Left renal pelvis (tissue), 4 donors: ENCODE measurements around the gene LAMA2. TPM values are rescaled to one million over a fixed set of nuclear protein-coding genes. Genes with fewer than 3 reads are reported as not detected.
"Not testable (repeated sequence)": the region's sequence is repeated elsewhere in the genome, so short reads cannot be mapped to it uniquely, and the experiment has no call there.

ENCODE experiments used
- DNase-seq, 4 donors: peaks; one replicate each; pipeline ENCODE4 v3.0.0-alpha.2; 2013; ENCODE audit warnings: low read depth in 4 of 4, low spot score in 3 of 4
- polyA plus RNA-seq, 4 donors: library from polyadenylated mRNA; unstranded; fragments of 120-200 nt; gene quantifications; one replicate each; pipeline ENCODE4 v1.2.1, GENCODE V29; 2013; ENCODE audit not compliant: insufficient read length in 4 of 4

The LAMA2 gene
- polyA plus RNA-seq, 4 donors = 25.7 to 67.5 (median 34.6) TPM

DNA sequence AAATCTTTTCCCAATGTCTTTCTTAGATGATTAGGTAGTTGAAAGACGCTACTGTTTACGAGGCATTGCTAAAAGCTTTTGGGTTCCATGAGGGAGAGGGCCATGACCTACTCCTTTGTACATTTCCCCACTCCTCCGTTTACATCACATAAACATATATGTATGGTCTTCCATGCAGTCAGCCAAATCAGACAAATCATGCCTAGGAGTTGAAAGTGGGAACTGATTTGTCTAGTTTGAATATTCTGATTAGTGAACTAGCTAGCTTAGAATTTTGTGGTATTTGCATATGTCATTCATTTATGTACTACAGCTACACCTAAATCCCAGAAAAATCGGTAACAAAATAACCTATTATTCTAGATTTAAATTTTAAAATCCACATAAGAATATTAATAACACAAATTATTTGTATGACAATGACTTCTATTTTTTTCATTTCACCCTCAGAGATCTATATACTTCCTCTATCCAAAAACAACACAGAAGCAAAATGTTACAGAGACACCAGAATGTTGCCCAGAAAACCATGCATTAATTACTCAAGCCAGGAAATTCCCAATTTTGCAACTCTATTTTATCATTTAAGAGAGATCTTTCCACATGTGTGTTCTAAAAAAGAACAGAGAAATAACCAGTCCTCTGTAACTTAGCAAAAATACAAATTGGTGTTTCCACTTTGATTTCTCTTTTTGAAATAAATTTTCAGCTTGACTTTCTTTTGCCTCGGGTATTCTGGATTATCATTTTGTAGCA, 231.9 kb downstream of the LAMA2 start:
- no peak for DNase-seq

DNA sequence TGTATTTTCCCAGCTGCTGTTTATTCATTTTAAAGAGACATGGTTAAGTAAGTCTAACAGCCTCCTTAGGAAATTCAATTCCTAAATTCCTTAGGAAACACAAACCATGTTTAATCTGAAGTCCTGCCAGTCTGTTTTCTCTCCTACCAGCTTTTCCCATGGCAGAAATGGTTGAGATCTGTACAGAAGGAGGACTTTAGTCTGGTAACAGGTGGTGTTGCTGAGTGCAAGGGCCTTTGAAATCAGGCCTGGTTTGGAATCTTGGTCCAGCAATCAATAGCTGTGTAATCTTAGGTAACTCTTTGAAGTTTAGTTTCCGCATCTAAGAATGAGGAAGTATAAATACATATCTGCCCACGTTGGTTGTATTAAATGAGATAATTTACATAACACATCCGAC, 232.5 kb downstream of the LAMA2 start:
- no peak for DNase-seq

DNA sequence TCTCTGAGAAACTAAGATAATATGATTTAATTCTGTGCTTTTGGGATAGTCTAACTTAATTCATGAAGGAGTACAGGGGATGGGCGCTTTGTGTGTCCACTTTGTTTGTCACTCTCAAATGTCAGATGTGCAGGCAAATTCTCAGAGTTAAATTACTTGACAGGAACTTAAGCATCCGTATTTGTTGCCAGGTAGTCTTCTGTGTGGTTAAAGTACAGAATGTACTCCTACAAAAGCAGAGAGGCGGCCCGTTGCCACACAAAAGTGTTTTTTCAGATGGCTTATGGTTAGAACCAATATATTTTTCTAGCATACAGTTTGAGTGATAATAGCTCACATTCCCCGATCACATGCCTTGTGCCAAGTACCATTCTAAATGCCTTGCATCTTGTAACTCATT, 234.4 kb downstream of the LAMA2 start:
- DNase-seq = no peak

DNA sequence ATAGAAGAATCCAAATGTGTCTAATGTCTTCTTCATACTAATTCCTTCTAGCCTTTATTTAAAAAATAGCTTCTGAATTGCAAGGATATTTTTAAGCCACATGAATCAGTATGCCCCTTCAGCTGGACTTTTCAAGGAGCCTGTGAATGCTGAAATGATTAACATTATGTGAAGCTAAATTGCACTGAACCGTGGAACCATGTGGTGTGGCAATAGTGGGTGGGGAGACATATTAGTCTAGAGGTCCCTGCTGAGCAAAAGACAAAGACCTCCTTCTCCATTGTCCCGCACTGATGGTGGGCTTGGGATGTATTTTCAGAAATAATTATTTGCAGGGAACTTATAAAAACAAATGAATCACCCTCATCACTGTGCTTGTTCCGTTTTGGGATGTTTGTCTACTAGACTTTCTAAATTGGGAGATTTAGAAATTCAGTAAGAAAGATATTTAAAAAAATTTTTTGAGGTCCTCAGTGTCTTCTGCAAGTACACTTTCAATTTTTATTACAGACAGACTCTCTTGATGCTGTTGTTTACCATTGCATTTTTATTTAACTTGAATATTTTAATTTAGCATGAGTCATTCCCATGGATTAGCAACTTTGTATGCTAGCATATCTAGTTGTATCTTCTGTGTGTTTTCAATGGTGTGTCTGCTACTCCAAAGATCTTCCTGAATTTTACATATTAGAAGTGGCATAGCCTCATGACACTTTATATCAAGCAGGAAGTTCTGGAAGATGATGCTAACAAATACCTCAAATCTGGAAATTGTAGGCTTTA, 238.1 kb downstream of the LAMA2 start:
- DNase-seq = no peak

DNA sequence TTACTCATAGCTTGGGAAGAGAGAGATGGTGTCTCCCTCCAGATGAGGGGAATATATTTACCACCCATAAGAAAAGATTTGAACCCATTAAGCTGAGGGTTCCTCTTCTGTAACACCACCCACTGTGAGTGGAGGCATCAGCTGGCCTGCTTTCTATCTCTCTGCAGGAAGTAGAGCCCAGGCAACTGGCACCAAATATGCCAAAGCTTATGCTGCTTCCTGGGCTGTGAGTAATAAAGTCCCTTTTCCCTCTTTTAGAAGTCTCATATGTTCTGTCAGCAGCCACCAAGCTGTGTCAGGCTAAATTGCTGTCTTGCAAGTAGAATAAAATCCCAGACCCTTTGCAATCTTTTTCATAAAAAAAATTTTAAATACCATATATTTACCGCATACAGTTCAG, 241.4 kb downstream of the LAMA2 start:
- DNase-seq = no peak

DNA sequence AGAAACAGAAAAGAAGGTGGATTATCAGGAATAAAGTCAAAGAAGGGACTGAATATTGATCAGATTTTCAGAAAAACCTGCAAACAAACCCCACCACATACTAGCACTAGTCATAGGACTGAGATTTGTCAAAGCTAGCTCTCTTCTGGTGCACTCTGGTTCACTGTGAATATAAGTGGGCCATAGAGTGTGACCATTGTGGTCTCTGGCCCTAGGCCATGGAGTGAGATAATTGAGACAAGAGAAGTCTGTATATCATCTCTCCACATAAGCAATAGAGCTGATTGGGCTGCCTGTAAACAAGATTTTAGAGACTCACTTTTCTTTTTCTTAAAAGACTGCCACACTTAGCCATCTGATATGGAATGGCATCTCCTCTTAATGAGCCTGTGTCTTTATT, 247.2 kb downstream of the LAMA2 start:
- no peak for DNase-seq

DNA sequence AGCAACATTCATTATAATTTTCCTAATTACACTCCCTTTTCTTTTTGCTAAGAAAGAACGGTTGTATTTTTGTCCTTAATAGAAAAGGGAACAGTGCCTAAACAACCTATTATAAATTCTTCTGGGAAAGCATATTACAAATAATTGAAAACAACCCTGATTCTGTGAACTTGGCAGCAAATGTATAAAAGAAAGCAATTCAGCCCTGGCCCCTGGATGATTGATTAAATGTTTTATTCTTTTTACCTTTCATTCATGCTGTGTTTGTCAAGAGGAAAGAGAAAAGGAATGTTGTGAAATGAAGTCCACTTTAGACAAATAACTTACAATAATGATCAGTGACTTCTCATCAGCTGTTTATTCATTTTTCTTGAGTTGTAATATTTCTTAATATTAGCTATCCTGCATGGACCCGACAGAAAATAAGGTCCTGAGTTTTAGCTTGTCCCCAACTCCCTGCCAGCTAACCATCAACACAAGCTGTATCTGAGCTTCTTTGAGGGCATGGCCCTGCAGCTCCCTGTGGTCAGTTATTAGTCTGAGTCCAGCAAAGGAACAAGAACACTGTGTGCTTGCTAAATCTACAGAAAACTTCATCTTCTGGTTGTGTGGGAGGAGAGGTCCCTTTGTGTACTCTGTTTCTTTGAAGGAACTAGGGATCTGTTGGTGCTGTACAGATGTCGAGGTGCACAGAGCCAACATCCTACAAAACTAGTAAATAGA, 248.2 kb downstream of the LAMA2 start:
- no peak for DNase-seq

DNA sequence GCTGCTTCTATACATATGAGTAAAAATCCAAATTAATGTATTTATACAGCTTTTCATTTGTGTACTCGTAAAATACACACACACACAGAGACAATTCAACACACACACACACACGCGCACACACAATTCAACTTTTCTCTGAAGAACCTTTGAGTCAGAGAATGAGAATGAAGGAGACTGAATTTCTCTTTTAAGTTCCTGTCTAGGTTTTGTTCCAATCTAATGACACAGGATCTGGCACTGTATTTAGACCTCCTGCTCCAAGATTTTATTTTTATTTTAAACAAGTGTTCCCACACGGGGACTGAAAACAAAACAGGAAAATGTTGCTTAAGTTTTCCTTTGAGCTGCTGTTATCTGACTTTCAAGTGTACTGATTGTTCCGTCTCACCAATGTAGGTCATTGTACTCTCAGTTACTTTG, 250.8 kb downstream of the LAMA2 start:
- DNase-seq = no peak

DNA sequence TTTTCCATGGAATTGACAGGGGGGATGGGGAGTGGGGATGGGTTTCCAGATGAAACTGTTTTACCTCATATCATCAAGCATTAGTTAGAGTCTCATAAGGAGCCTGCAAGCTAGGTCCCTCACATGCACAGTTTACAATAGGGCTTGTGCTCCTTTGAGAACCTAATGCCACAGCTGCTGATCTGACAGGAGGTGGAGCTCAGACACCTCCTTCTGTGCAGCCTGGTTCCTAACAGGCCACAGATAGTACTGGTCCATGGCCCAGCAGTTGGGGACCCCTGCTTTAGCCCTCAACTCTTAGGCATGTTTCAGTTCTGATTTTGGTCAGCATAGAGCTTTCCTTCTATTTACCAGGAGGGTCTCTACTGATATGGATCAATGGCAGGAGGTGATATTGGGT, 251.6 kb downstream of the LAMA2 start:
- DNase-seq = no peak

DNA sequence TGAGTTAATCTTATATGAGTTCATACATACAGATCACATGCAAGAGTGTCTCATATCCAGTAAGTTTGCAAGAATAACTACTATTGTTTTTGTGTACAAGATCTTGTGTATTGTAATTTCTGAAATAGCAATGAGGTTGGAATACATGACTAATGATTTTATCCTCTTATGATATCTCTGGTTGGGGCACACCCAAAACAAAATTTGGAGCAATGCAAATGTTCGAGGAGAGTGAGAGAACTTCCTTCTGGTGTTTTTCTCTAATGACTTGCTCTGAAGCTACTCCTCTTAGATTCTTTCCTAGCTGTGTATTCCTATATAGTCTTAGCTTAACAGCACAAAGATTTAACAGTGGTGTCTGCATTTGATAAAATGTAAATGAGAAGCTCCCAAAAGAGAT, 252.5 kb downstream of the LAMA2 start:
- DNase-seq = no peak

DNA sequence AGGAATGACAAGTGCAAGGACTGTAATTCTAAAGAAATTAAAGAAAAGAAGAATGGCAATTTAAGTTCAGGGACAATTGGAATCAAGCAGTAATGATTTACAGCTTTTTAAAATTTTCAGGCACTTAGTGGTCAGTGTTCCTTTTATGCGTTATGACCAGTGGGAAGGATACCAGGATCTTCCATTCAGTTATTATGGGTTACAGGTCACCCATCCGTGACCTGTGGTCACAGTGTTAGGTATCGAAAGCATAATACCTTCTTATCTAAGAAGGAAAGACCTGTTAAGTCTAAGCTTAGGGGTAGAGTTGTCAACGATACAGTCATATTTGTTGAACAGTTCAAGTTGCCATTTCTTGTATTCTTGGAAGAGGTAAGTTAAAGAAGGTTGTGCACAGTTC, 253.8 kb downstream of the LAMA2 start:
- DNase-seq = no peak

DNA sequence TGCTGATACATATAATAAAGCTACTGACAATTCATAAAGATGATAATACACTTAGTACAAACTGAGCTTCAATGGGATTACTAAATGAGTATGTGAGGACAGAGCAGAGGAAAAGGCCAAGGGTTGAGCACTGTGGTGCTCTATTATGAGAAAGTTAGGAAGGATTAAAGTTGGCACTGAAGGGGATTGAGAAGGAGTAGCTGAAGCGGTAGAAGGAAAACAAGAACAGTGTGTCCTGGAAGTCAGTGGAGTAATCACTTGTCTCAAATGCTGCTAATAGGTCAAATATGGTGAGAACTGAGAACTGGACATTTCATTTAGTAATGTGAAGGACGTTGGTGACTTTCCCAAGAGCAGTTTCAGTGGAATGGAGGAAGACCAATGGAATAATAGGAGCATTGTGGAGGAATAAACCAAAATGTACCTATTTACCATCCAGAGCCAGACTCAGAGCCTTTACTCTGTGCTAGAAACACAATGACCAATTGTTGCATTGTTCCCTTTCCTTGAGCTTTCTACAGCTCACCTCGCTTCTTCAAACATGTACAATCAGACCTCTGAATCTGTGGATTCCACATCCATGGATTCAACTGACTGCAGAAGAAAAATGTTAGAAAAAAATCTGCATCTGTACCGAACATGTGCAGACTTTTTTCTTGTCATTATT, 255.9 kb downstream of the LAMA2 start:
- no peak for DNase-seq

DNA sequence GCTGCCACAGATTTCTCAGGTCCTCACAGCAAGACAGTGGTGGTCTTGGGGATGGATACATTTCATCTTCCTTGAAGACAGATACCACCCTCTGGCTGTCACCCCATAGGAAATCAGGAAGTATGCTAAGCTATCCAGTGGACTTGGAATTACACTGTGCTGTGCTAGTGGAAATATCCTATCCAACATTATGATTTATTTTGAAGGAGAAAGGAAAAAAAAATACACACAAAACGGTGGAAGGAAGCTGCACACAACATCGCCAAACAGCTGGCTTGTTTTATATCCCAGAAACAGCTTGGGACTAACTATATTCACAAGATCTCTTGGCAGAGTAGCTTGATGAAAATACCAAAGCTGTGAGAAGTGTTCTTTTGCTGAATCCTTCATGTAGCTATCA, 257.6 kb downstream of the LAMA2 start:
- DNase-seq = peak; percentile 18 to 39 (median 26)

DNA sequence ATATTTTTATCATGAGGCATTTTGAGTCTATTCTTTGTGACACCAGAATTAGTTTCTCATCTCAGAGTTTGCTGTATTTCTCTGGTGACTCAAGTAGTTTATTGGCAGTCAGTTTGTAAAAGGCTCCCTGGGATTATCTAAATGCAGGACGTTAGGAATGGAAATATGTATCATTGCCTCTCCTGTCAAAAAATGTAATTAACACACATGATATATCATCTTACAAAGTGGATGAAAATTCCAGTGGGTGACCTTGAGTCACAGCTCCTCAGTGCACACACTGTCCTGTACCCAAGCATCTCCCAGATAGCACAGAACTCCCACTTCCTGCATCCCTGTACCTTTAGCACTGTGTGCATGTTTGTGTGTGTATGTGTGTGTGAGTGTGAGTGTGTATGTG, 258.6 kb downstream of the LAMA2 start:
- DNase-seq = no peak

DNA sequence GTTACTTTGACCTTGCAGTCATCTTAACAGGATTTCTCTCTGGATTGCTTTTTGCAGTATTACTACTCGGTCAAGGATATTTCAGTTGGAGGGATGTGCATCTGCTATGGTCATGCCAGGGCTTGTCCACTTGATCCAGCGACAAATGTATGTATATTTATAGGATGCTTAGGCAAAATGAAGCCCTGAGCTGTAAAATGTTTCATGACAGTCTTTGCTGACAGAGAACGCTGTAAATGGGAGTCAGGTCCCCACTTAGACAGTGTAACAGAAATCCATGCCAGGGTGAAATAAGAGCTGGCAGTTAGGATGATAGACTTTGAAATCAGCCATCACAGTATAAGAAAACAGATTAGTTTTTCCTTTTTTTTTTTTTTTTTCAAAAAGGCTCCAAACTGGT, 264.0 kb downstream of the LAMA2 start:
- no peak for DNase-seq

DNA sequence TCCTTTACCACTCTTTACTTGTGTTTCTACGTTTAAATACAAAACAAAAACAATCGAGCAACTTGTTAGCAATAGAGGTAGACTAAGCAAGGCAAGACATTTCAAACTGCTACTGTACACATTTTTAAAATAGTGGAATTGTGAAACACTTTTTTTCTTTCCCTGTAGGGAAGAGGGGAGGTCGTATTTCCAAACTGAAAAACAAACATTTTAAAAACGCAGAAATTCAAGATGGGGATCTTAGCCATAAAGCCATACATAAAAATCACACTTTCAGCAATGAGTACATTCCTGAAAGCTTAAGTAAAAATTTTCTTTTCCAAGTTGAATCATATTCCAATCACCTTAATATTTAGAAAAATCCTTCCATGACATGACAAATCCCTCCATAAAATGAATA, 267.6 kb downstream of the LAMA2 start:
- DNase-seq = no peak

DNA sequence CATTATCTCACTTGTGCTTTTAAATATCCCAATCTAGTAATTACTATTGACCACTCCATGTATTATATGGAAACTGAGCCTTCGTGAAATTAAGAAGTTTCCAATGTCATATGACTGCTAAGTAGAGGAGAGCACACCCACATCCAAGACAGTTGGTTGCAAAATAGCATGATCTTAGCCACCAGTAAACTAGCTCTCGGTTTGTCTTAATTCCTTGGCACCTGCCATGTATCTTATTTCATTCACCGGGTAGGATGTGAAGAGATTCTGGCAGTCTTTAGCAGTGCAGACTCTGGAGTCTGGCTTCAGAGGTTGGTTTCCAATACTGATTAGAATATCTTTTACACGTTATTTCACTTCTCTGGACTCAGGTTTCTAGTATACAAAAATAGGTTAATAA, 270.3 kb downstream of the LAMA2 start:
- no peak for DNase-seq

DNA sequence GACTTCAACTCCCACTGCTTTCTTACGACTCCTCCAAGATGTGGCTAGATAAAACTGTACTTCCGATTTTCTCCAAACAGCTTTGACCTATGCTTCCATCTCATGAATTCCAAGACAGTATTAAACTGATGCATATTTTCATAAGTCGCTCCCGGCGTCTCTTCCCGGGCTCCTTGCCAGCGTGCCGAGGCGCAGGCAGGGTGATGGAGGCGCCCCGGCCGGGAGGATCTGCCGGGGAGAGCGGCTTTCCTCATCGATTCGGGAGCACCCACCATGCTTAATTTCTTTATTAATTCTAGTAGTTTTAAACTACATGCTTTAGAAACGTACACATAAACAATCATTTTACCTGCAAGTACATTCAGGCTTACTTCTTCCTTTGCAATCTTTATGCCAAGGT, 276.3 kb downstream of the LAMA2 start:
- not testable (repeated sequence) for DNase-seq

DNA sequence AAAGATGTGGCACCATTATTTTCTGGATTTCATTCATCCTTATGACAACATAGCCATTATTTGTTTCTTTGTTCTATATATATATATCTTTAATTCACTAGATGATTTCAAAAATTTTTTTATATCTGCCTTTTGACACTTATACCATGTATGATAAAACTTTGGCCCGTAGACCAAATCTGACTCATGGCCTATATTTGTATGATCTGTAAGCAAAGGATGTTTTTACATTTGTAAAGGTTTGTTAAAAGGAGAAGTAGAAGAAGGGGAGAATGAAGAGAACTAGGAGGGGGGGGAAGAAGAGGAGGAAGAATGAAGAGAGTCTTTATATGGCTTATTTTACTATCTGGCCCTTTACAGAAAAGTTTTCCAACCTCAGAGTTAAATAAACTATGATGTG, 279.7 kb downstream of the LAMA2 start:
- DNase-seq = no peak

DNA sequence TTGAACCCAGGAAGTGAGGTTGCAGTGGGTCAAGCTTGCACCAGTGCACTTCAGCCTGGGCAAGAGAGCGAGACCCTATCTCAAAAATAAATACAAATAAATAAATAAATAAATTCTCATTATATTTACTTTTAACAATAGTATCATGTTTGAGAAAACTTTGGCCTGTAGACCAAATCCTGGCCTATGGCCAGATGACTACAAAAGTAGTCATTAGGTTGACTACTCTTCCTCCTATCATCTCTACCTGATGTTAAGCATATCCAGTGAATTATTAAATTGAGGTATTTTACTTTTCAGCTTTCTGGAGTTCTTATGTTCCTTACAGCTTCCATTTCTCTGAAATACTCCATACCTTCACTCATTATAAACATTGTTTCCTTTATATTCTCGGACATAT, 280.6 kb downstream of the LAMA2 start:
- DNase-seq = no peak

DNA sequence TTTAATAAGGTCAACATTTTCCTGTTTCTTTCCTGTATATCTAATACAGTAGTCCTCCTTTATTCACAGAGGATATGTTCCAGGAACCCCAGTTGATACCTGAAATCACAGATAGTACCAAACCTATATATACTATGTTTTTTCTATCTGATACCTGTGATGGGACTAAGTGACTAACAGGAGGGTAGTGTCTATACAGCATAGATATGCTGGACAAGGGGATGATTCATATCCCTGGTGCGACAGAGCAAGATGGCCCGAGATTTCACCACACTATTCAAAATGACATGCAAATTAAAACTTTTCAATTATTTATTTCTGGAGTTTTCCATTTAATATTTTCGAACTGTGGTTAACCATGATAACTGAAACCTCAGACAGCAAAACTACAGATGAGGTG, 281.1 kb downstream of the LAMA2 start:
- no peak for DNase-seq
